ENCODE measurements around the gene HSPBAP1. TPM values are rescaled to one million over a fixed set of nuclear protein-coding genes. Genes with fewer than 3 reads are reported as not detected.
A peak's percentile ranks its signal among the peaks of the same experiment; 100 is the strongest.

The HSPBAP1 gene, protein sequence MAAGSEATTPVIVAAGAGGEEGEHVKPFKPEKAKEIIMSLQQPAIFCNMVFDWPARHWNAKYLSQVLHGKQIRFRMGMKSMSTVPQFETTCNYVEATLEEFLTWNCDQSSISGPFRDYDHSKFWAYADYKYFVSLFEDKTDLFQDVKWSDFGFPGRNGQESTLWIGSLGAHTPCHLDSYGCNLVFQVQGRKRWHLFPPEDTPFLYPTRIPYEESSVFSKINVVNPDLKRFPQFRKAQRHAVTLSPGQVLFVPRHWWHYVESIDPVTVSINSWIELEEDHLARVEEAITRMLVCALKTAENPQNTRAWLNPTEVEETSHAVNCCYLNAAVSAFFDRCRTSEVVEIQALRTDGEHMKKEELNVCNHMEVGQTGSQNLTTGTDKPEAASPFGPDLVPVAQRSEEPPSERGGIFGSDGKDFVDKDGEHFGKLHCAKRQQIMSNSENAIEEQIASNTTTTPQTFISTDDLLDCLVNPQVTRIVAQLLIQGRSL
- 5.1 and 5.7 TPM in 2 replicates for total RNA-seq (2016; rRNA removed; fragmentation: Illumina TruSeq; extraction: Trizol)
- total RNA-seq (2016; cell fraction: cytosol; rRNA removed; fragmentation: Illumina TruSeq; extraction: Trizol; ENCODE audit: low read depth) = 1.9 and 3.0 TPM in 2 replicates
- total RNA-seq (2016; cell fraction: insoluble cytoplasmic fraction; rRNA removed; fragmentation: Illumina TruSeq; extraction: Trizol) = 4.4 and 5.3 TPM in 2 replicates
- total RNA-seq (2016; cell fraction: membrane; rRNA removed; fragmentation: Illumina TruSeq; extraction: Trizol) = 2.2 and 3.2 TPM in 2 replicates
- total RNA-seq (2016; cell fraction: nucleus; rRNA removed; fragmentation: Illumina TruSeq; extraction: Trizol) = 5.3 and 7.2 TPM in 2 replicates
- 3.6 and 4.2 TPM in 2 replicates for polyA plus RNA-seq (2011; rRNA removed)
- 1.7 and 2.3 TPM in 2 replicates for polyA plus RNA-seq (2011; cell fraction: cytosol; rRNA removed)
- 4.2 and 5.9 TPM in 2 replicates for polyA plus RNA-seq (2011; cell fraction: nucleus; rRNA removed)
- polyA plus RNA-seq (2012) = 2.9 and 3.4 TPM in 2 replicates
- polyA plus RNA-seq (2016; cell fraction: cytosol; fragmentation: Illumina TruSeq; extraction: Trizol; ENCODE audit: low read depth) = 0.77 and 0.87 TPM in 2 replicates
- polyA plus RNA-seq (2016; cell fraction: insoluble cytoplasmic fraction; fragmentation: Illumina TruSeq; extraction: Trizol; ENCODE audit: low read depth) = 4.3 and 5.0 TPM in 2 replicates
- polyA plus RNA-seq (2016; cell fraction: membrane; fragmentation: Illumina TruSeq; extraction: Trizol; ENCODE audit: low read depth) = 0.88 and 1.1 TPM in 2 replicates
- polyA plus RNA-seq (2016; cell fraction: nucleus; fragmentation: Illumina TruSeq; extraction: Trizol; ENCODE audit: insufficient read depth, low read depth) = 11.7 and 12.8 TPM in 2 replicates
- 1.4 and 10.3 TPM in 2 replicates for polyA minus RNA-seq (2011; rRNA and poly(A)+ RNA removed; ENCODE audit: low replicate concordance)
- polyA minus RNA-seq (2011; cell fraction: cytosol; rRNA and poly(A)+ RNA removed) = 1.4 and 1.5 TPM in 2 replicates
- polyA minus RNA-seq (2011; cell fraction: nucleus; rRNA and poly(A)+ RNA removed) = 8.5 and 9.3 TPM in 2 replicates
- Bru-seq, nascent RNA = percentile 54 among the genes with signal in this experiment
- BruChase-seq, experiment 1, labeled RNA remaining after a 6-hour chase = percentile 49 among the genes with signal in this experiment
- percentile 52 among the genes with signal in this experiment for BruChase-seq, experiment 2, labeled RNA remaining after a 2-hour chase
- long read RNA-seq, experiment 1, partial matches to known transcripts = 0 of 6 reads
- long read RNA-seq, experiment 1, other reads (novel, unspliced or antisense) = 3 of 6 reads
- long read RNA-seq, experiment 2, transcript HSPBAP1-201 (8 exons, 1,953 nt) = major isoform, 10 of 17 reads
- long read RNA-seq, experiment 2, partial matches to known transcripts = 3 of 17 reads
- long read RNA-seq, experiment 2, other reads (novel, unspliced or antisense) = 3 of 17 reads

DNA sequence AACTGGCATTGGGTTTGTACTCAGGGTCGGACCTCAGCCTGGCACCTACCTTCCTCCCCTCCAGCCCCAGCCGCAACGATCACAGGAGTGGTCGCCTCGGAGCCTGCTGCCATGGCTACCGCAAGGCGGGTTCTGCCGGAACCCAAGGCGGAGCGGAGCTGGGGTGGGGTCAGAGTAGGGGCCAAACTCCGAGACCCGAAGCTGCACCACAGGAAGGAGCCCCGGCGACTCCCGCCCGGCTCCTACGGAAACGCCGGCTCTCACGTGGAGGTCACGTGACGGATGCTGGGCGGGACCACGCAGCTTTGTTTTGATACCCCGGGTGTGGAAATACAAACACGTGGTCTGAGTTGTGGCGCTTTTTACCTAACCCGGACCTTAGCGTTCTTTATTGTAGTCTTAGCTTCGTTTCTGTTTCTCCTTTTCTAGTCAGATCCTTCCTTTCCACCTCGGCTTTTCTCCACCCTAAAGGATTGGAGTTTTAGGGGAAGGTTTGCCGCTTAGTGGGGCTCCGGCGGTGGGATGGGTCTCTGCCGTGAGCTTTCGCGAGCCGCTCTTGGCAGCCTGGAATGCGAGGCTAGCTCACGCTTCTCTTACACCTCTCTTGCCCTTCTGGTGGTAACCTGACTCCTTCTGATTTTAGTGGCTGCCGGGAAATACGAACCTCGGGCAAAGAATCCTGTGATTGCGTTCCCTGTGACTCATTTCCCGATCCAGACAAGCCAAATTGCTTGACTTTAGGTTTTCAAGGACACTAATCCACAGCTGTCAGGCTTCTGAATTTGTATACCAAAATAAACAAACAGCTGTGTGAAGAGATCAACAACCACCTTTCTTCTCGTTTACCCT lies at the start of gene HSPBAP1:
HSPBAP1 (minus strand) TSS at position 264 of the 849 bp plus-strand sequence; CDS start at position 113, 151 bp downstream.
- WGBS (ENCODE audit: low lambda C conversion rate) = under 1% methylated on average over 23 of the region's 46 CpGs
- in situ Hi-C loops (cut with HindIII; ENCODE audit: extremely low pct_ligation_motif_present, low pct_unique_long_range_greater_than_20kb) = no loop called here
- TF ChIP-seq, protein P1, sequence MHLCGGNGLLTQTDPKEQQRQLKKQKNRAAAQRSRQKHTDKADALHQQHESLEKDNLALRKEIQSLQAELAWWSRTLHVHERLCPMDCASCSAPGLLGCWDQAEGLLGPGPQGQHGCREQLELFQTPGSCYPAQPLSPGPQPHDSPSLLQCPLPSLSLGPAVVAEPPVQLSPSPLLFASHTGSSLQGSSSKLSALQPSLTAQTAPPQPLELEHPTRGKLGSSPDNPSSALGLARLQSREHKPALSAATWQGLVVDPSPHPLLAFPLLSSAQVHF (CRISPR knock-in tag; IDR thresholded peaks at IDR 0.05) = no peak
- TF ChIP-seq, protein P2, sequence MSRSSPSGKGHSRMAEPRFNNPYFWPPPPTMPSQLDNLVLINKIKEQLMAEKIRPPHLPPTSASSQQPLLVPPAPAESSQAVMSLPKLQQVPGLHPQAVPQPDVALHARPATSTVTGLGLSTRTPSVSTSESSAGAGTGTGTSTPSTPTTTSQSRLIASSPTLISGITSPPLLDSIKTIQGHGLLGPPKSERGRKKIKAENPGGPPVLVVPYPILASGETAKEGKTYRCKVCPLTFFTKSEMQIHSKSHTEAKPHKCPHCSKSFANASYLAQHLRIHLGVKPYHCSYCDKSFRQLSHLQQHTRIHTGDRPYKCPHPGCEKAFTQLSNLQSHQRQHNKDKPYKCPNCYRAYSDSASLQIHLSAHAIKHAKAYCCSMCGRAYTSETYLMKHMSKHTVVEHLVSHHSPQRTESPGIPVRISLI (CRISPR knock-in tag; IDR thresholded peaks at IDR 0.05; ENCODE audit: borderline replicate concordance) = no peak
- TF ChIP-seq TARDBP (CRISPR knock-in tag; IDR thresholded peaks at IDR 0.05) (peak; percentile 29; the same call in 1 of the 2 replicates), HDAC1 (CRISPR knock-in tag; IDR thresholded peaks at IDR 0.05) (peak; percentile 85), RCOR2 (CRISPR knock-in tag; IDR thresholded peaks at IDR 0.05) (no peak), ZKSCAN5 (CRISPR knock-in tag; IDR thresholded peaks at IDR 0.05) (no peak), ZNF558 (CRISPR knock-in tag; IDR thresholded peaks at IDR 0.05; ENCODE audit: borderline replicate concordance) (no peak), HNF4A (CRISPR knock-in tag; IDR thresholded peaks at IDR 0.05) (peak; percentile 42; the same call in 1 of the 2 replicates)
- TF ChIP-seq, protein P3, sequence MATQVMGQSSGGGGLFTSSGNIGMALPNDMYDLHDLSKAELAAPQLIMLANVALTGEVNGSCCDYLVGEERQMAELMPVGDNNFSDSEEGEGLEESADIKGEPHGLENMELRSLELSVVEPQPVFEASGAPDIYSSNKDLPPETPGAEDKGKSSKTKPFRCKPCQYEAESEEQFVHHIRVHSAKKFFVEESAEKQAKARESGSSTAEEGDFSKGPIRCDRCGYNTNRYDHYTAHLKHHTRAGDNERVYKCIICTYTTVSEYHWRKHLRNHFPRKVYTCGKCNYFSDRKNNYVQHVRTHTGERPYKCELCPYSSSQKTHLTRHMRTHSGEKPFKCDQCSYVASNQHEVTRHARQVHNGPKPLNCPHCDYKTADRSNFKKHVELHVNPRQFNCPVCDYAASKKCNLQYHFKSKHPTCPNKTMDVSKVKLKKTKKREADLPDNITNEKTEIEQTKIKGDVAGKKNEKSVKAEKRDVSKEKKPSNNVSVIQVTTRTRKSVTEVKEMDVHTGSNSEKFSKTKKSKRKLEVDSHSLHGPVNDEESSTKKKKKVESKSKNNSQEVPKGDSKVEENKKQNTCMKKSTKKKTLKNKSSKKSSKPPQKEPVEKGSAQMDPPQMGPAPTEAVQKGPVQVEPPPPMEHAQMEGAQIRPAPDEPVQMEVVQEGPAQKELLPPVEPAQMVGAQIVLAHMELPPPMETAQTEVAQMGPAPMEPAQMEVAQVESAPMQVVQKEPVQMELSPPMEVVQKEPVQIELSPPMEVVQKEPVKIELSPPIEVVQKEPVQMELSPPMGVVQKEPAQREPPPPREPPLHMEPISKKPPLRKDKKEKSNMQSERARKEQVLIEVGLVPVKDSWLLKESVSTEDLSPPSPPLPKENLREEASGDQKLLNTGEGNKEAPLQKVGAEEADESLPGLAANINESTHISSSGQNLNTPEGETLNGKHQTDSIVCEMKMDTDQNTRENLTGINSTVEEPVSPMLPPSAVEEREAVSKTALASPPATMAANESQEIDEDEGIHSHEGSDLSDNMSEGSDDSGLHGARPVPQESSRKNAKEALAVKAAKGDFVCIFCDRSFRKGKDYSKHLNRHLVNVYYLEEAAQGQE (IDR thresholded peaks at IDR 0.05; ENCODE audit: borderline replicate concordance in 1 of 2, low read depth in 1 of 2, low read length in 2 of 2) = no peak; a peak in 1 of 4 replicates

More for the DNA sequence above, at the start of gene HSPBAP1:
- H3K27ac ChIP-seq (ENCODE audit: extremely low read length, insufficient read depth, low read length) = peak within 1 kb of the TSS; percentile 86
- H3K4me1 ChIP-seq (ENCODE audit: insufficient read depth, low read length) = peaks cover 54% of the 10 kb centered on the region
- no peaks in the 10 kb centered on the region for H4K20me1 ChIP-seq (ENCODE audit: insufficient read depth, low read length)
- peak within 1 kb of the TSS; percentile 68 to 83 (median 75) for H3K4me3 ChIP-seq (replicated peaks in 1 of 3; ENCODE audit: insufficient read depth in 1 of 3, low read depth in 2 of 3, low read length in 3 of 3)
- H3K79me2 ChIP-seq (ENCODE audit: insufficient read depth, low read length) = peaks cover 3% of the 10 kb centered on the region
- H3K9ac ChIP-seq (ENCODE audit: insufficient read depth, low read depth, low read length) = peak within 1 kb of the TSS; percentile 80
- TSS peak; percentile 67 for BruUV-seq (replicated peaks)
- H3K9me3 ChIP-seq (ENCODE audit: low read length) = no peaks in the 10 kb centered on the region
- no peaks in the 10 kb centered on the region for H3K36me3 ChIP-seq (replicated peaks in 1 of 2; ENCODE audit: control insufficient read depth in 1 of 2, insufficient read depth in 2 of 2, low read length in 2 of 2)
- CTCF ChIA-PET (ENCODE audit: low intra/inter-chr PET ratio, low total read pairs) = no interaction called here
- H3K27me3 ChIP-seq (ENCODE audit: control insufficient read depth in 1 of 2, insufficient read depth in 2 of 2, low read length in 2 of 2) = no peaks in the 10 kb centered on the region
- DNase-seq (ENCODE audit: low spot score) (peak; percentile 84), ATAC-seq (peak; percentile 70), FAIRE-seq (peak; percentile 39)
- peak within 1 kb of the TSS; percentile 32 for H2AFZ ChIP-seq (ENCODE audit: low read length)
- POLR2A ChIA-PET = interaction anchor here (0.8 to 1.3 kb wide), 7 partner anchors 10 to 378 kb away, joined by 3 to 8 read pairs (median 3); partner anchors contain the start of genes KPNA1, PARP14 and WDR5B
- intact Hi-C loops (cut with micrococcal nuclease; ENCODE audit: unreplicated experiment) = loop anchor here (2.0 kb wide), 1 partner anchor 39 kb away; no protein-coding TSS in a partner anchor
- peak within 1 kb of the TSS; percentile 96 for H3K4me2 ChIP-seq (ENCODE audit: low read depth, low read length)

Data from HepG2 (cell line).